IMR-90 (cell line): ENCODE results near the gene GALNT14. TPM values are rescaled to one million over a fixed set of nuclear protein-coding genes. Genes with fewer than 3 reads are reported as not detected.
"Not testable (repeated sequence)": the region's sequence is repeated elsewhere in the genome, so short reads cannot be mapped to it uniquely, and the experiment has no call there.

ENCODE experiments used
- ATAC-seq: fragments of 200-7000 bp; cut with Tn5 transposase; 2 replicates; pipeline ENCODE4 v1.9.1; 2020; ENCODE audit warnings: low read depth, mild to moderate bottlenecking, moderate library complexity
- BruUV-seq: library from RNA; stranded (reverse); fragments of 400-500 nt; replicated peaks from 2 replicates; lab custom pipeline; 2021; lab: Mats Ljungman, UMichigan
- CTCF ChIA-PET: fragments of 300-600 bp; formaldehyde crosslinking; extraction: SDS; loops from one replicate; lab custom pipeline; 2021; ENCODE audit warnings: antibody characterized with exemption; lab: Yijun Ruan, JAX
- POLR2A ChIA-PET: fragments of 300-600 bp; sonication (Branson Sonifier 250); formaldehyde crosslinking; loops from one replicate; lab custom pipeline; 2022; ENCODE audit warnings: antibody characterized with exemption; ENCODE audit not compliant: unreplicated experiment; lab: Charles Lee
- DNase-seq: peaks from one replicate; pipeline ENCODE4 v3.0.0; 2013
- H2AFZ ChIP-seq: replicated peaks from 2 replicates; pipeline ENCODE3; 2013; ENCODE audit warnings: low read length, mild to moderate bottlenecking; ENCODE audit not compliant: poor library complexity
- H2AK5ac ChIP-seq: 2 replicates; pipeline ENCODE4 v1.6.1; 2013; ENCODE audit warnings: low read depth, low read length, inconsistent platforms
- H2AK9ac ChIP-seq: replicated peaks from 2 replicates; pipeline ENCODE3; 2013; ENCODE audit warnings: mild to moderate bottlenecking, low read depth, low read length, moderate library complexity; ENCODE audit not compliant: poor library complexity
- H2BK120ac ChIP-seq: 2 replicates; pipeline ENCODE4 v1.6.1; 2013; ENCODE audit warnings: low read depth, low read length, inconsistent platforms
- H2BK15ac ChIP-seq: 3 replicates; pipeline ENCODE4 v1.6.1; 2013; ENCODE audit warnings: low read depth, low read length, inconsistent platforms
- H2BK20ac ChIP-seq: 2 replicates; pipeline ENCODE4 v1.6.1; 2013; ENCODE audit warnings: low read depth, mild to moderate bottlenecking, inconsistent platforms, low read length, moderate library complexity
- H2BK5ac ChIP-seq: 2 replicates; pipeline ENCODE4 v1.6.1; 2013; ENCODE audit warnings: mild to moderate bottlenecking, low read depth, low read length, inconsistent platforms; ENCODE audit not compliant: poor library complexity, severe bottlenecking
- H3K14ac ChIP-seq: replicated peaks from 2 replicates; pipeline ENCODE4 v1.6.1; 2013; ENCODE audit warnings: low read depth, low read length, inconsistent platforms
- H3K18ac ChIP-seq: 2 replicates; pipeline ENCODE4 v1.6.1; 2013; ENCODE audit warnings: low read depth, low read length, control low read depth
- H3K23ac ChIP-seq: 2 replicates; pipeline ENCODE4 v1.6.1; 2013; ENCODE audit warnings: low read depth, low read length, inconsistent platforms
- H3K27ac ChIP-seq: 2 replicates; pipeline ENCODE4 v1.5.1; 2013; ENCODE audit warnings: mild to moderate bottlenecking, control low read depth, low read length; ENCODE audit not compliant: insufficient read depth
- H3K27me3 ChIP-seq: 2 replicates; pipeline ENCODE4 v1.6.1; 2013; ENCODE audit warnings: low read length; ENCODE audit not compliant: control insufficient read depth, insufficient read depth
- H3K36me3 ChIP-seq: 2 replicates; pipeline ENCODE4 v1.6.1; 2013; ENCODE audit warnings: low read length, mixed read lengths; ENCODE audit not compliant: control insufficient read depth, insufficient read depth
- H3K4ac ChIP-seq: 2 replicates; pipeline ENCODE4 v1.6.1; 2013; ENCODE audit warnings: low read depth, low read length, inconsistent platforms
- H3K4me1 ChIP-seq: 2 replicates; pipeline ENCODE4 v1.6.1; 2013; ENCODE audit warnings: low read length, mixed read lengths; ENCODE audit not compliant: control insufficient read depth, insufficient read depth
- H3K4me2 ChIP-seq: 2 replicates; pipeline ENCODE4 v1.6.1; 2013; ENCODE audit warnings: low read depth, mild to moderate bottlenecking, control low read depth, low read length, moderate library complexity
- H3K4me3 ChIP-seq: 2 replicates; pipeline ENCODE4 v1.5.1; 2013; ENCODE audit warnings: low read depth, mild to moderate bottlenecking, control low read depth, low read length, moderate library complexity; ENCODE audit not compliant: insufficient read depth
- H3K56ac ChIP-seq: 2 replicates; pipeline ENCODE4 v1.6.1; 2013; ENCODE audit warnings: low read length, inconsistent platforms; ENCODE audit not compliant: insufficient read depth; ENCODE audit errors: extremely low read depth
- H3K79me1 ChIP-seq, 2 experiments: 2 replicates each; pipeline ENCODE4 v1.6.1; 2013; ENCODE audit warnings: low read length in 2 of 2, inconsistent platforms in 1 of 2, low read depth in 1 of 2
- H3K9ac ChIP-seq: 2 replicates; pipeline ENCODE4 v1.6.1; 2013; ENCODE audit warnings: low read depth, low read length, control low read depth
- H3K9me1 ChIP-seq: 2 replicates; pipeline ENCODE4 v1.6.1; 2013; ENCODE audit warnings: low read length, inconsistent platforms; ENCODE audit not compliant: insufficient read depth
- H3K9me3 ChIP-seq: 2 replicates; pipeline ENCODE4 v1.6.1; 2013; ENCODE audit warnings: low read length; ENCODE audit not compliant: control insufficient read depth, insufficient read depth
- H4K20me1 ChIP-seq: 2 replicates; pipeline ENCODE4 v1.6.1; 2013; ENCODE audit warnings: low read length, inconsistent platforms; ENCODE audit not compliant: insufficient read depth
- H4K5ac ChIP-seq: 2 replicates; pipeline ENCODE4 v1.6.1; 2013; ENCODE audit warnings: mild to moderate bottlenecking, low read depth, low read length, control low read depth
- H4K8ac ChIP-seq, 2 experiments: 2 replicates each; pipeline ENCODE4 v1.6.1; 2013; ENCODE audit warnings: low read depth in 2 of 2, low read length in 2 of 2, control low read depth in 1 of 2, inconsistent platforms in 1 of 2
- H4K91ac ChIP-seq: 2 replicates; pipeline ENCODE4 v1.6.1; 2013; ENCODE audit warnings: low read depth, low read length, inconsistent platforms; ENCODE audit not compliant: insufficient read depth
- CHD1 ChIP-seq: IDR thresholded peaks from 2 replicates; pipeline ENCODE4 v1.6.1; 2012; ENCODE audit warnings: low read depth, low read length, improper control_type of control experiment
- NFE2L2 ChIP-seq: fragments of 150-350 bp; IDR thresholded peaks from 2 replicates; pipeline ENCODE4 v1.6.1; 2016; ENCODE audit warnings: low read depth, mild to moderate bottlenecking, low read length
- WGBS, 2 experiments: methylation state at CpG; one replicate each; pipeline versions ENCODE4 v1.1.5 to v1.1.7; 2013; ENCODE audit warnings: missing lambda C conversion rate in 2 of 2; ENCODE audit not compliant: insufficient read length in 1 of 2; ENCODE audit errors: extremely low coverage in 2 of 2; 5-methylcytosine and 5-hydroxymethylcytosine counted together
- dilution Hi-C: fragments of 300-500 bp; cut with HindIII; formaldehyde crosslinking; loops from one replicate; pipeline ENCODE4 v1.14.3; 2018; ENCODE audit warnings: low sequenced_read_pairs; ENCODE audit not compliant: unreplicated experiment
- in situ Hi-C: fragments of 300-500 bp; cut with MboI; formaldehyde crosslinking; loops from 3 replicates; pipeline ENCODE4 v1.14.3; 2019; ENCODE audit warnings: low sequenced_read_pairs, inconsistent platforms, mixed read lengths
- intact Hi-C: fragments of 100-400 bp; cut with micrococcal nuclease; formaldehyde crosslinking; loops from 2 replicates; pipeline ENCODE4 v1.10.0; 2022
- polyA plus RNA-seq, 3 experiments: library from polyadenylated mRNA; depleted of rRNA; stranded (reverse); fragments of >200 nt; gene quantifications; 2 replicates each; pipeline ENCODE4 v1.2.3, GENCODE V29; 2012; ENCODE audit warnings: low replicate concordance in 1 of 3
- total RNA-seq: library from RNA; depleted of rRNA; stranded (reverse); fragments of >200 nt; gene quantifications from 2 replicates; pipeline ENCODE4 v1.2.3, GENCODE V29; 2012

The GALNT14 gene
- total and polyA plus RNA-seq, 2 of the 4 experiments (the other 2 are of a cell fraction): 0.15 to 0.18 TPM

- Histone ChIP-seq H3K27me3 (no peaks in the 10 kb centered on the region; the same call in 1 of the 2 replicates), H4K5ac (no peak overlapping the region), H3K56ac (no peak overlapping the region), H2BK20ac (no peak overlapping the region), H3K9me1 (no peaks in the 10 kb centered on the region), H3K36me3 (no peaks in the 10 kb centered on the region), H3K14ac (no peak overlapping the region), H3K79me1 (no peaks in the 10 kb centered on the region), H3K4me3 (no peak overlapping the region), H2AFZ (no peak overlapping the region), H2BK5ac (no peak overlapping the region), H2BK120ac (no peak overlapping the region), H3K9ac (no peak overlapping the region), H4K8ac (no peak overlapping the region), H2AK9ac (no peak overlapping the region), H3K23ac (no peak overlapping the region), H3K4me1 (no peaks in the 10 kb centered on the region), H3K9me3 (no peaks in the 10 kb centered on the region), H2BK15ac (no peak overlapping the region), H4K20me1 (no peaks in the 10 kb centered on the region), H3K27ac (no peak overlapping the region), H3K4me2 (no peak overlapping the region), H3K4ac (no peak overlapping the region), H2AK5ac (no peak overlapping the region), H3K18ac (no peak overlapping the region), H4K91ac (no peak overlapping the region)
- 71% methylated on average over 7 of the region's 7 CpGs; no CpG with 5 or more reads in 1 of the 2 experiments for WGBS, 2 experiments
- TF ChIP-seq NFE2L2: no peak
- TF ChIP-seq CHD1: no peak
- no peak for DNase-seq
- no peak for ATAC-seq
- ChIA-PET POLR2A (no interaction called here), CTCF (interaction anchor here (0.7 kb wide), 1 partner anchor 430 kb away, joined by 4 read pairs; no protein-coding TSS in a partner anchor)
- BruUV-seq: no TSS peak
- in situ Hi-C loops: no loop called here
- intact Hi-C loops: no loop called here
- dilution Hi-C loops: no loop called here
These were observed 227.6 kb downstream of the GALNT14 start for GRCh38 chr2:30910686-30911085.

DNA sequence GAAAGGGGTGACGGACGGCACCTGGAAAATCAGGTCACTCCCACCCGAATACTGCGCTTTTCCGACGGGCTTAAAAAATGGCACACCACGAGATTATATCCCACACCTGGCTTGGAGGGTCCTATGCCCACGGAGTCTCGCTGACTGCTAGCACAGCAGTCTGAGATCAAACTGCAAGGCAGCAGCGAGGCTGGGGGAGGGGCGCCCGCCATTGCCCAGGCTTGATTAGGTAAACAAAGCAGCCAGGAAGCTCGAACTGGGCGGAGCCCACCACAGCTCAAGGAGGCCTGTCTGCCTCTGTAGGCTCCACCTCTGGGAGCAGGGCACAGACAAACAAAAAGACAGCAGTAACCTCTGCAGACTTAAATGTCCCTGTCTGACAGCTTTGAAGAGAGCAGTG, 233.8 kb downstream of the GALNT14 start:
- H3K36me3 ChIP-seq, H3K4me1 ChIP-seq, H4K91ac ChIP-seq, H2BK5ac ChIP-seq, H4K8ac ChIP-seq, H3K56ac ChIP-seq, in situ Hi-C loops, H2BK20ac ChIP-seq, H3K79me1 ChIP-seq, H3K27me3 ChIP-seq, H2BK120ac ChIP-seq, H3K4me2 ChIP-seq, H3K9me3 ChIP-seq, H3K23ac ChIP-seq, H4K5ac ChIP-seq, H2AK5ac ChIP-seq, POLR2A ChIA-PET, H2BK15ac ChIP-seq, dilution Hi-C loops, BruUV-seq, H3K4me3 ChIP-seq, H3K14ac ChIP-seq, ATAC-seq, DNase-seq, H2AFZ ChIP-seq, H3K9me1 ChIP-seq, H4K20me1 ChIP-seq, CTCF ChIA-PET, H3K18ac ChIP-seq, H3K4ac ChIP-seq, H2AK9ac ChIP-seq, H3K9ac ChIP-seq, intact Hi-C loops, H3K27ac ChIP-seq: not testable (repeated sequence)
- no CpG with 5 or more reads among the region's 14 CpGs for WGBS, 2 experiments
